Activated B cell treated with CpG ODN at 0.5 μM for 24 hours (primary cell): Measurements from ENCODE around the gene ST6GAL2. TPM values are rescaled to one million over a fixed set of nuclear protein-coding genes. Genes with fewer than 3 reads are reported as not detected.

Experiments used
- ATAC-seq: fragments of 200-7000 bp; cut with Tn5 transposase; one replicate; pipeline ENCODE4 v1.10.0; 2021; ENCODE audit warnings: low read depth, mild to moderate bottlenecking, moderate library complexity
- CTCF ChIA-PET: fragments of 350-600 bp; sonication (Branson Sonifier 250); formaldehyde crosslinking; loops from one replicate; lab custom pipeline; 2021; ENCODE audit warnings: antibody characterized with exemption; lab: Charles Lee
- POLR2A ChIA-PET: fragments of 350-600 bp; sonication (Branson Sonifier 250); formaldehyde crosslinking; loops from one replicate; lab custom pipeline; 2021; ENCODE audit warnings: antibody characterized with exemption; lab: Charles Lee
- DNase-seq: peaks from one replicate; pipeline ENCODE4 v3.0.0; 2022
- H3K27ac Mint-ChIP-seq: one replicate; pipeline ENCODE4 v1.8.0; 2020; ENCODE audit warnings: mixed read lengths
- H3K27me3 Mint-ChIP-seq: one replicate; pipeline ENCODE4 v1.8.0; 2021; ENCODE audit warnings: mixed read lengths
- H3K36me3 Mint-ChIP-seq: one replicate; pipeline ENCODE4 v1.8.0; 2021; ENCODE audit warnings: low read depth, mixed read lengths
- H3K4me1 Mint-ChIP-seq: one replicate; pipeline ENCODE4 v1.8.0; 2021; ENCODE audit warnings: mixed read lengths
- H3K4me3 Mint-ChIP-seq: one replicate; pipeline ENCODE4 v1.8.0; 2020; ENCODE audit warnings: mild to moderate bottlenecking, mixed read lengths
- H3K9me3 Mint-ChIP-seq: one replicate; pipeline ENCODE4 v1.8.0; 2020; ENCODE audit warnings: mixed read lengths
- CTCF ChIP-seq: fragments of 200-600 bp; IDR thresholded peaks from one replicate; pipeline ENCODE4 v1.8.0; 2022; ENCODE audit warnings: antibody characterized with exemption, mild to moderate bottlenecking
- intact Hi-C: fragments of 100-400 bp; cut with micrococcal nuclease; formaldehyde crosslinking; loops from one replicate; pipeline ENCODE4 v1.15.1; 2024
- total RNA-seq: library from RNA; stranded (reverse); gene quantifications from 2 replicates; pipeline ENCODE4 v1.2.3, GENCODE V29; 2022

Gene ST6GAL2
- total RNA-seq, 1 donor from 2014 or later: not detected

GRCh38 chr2:106798826-106799552 is 87.0 kb downstream of the ST6GAL2 start:
- Mint-ChIP-seq H3K4me3 (no peak overlapping the region), H3K36me3 (no peaks in the 10 kb centered on the region), H3K27me3 (no peaks in the 10 kb centered on the region), H3K4me1 (no peaks in the 10 kb centered on the region), H3K9me3 (no peaks in the 10 kb centered on the region), H3K27ac (no peak overlapping the region)
- no peak for DNase-seq
- ChIA-PET CTCF (no interaction called here), POLR2A (no interaction called here)
- ATAC-seq: no peak
- TF ChIP-seq CTCF: no peak
- intact Hi-C loops: no loop called here

GRCh38 chr2:106797494-106797893 is 88.5 kb downstream of the ST6GAL2 start:
- POLR2A ChIA-PET: no interaction called here
- intact Hi-C loops: no loop called here
- Mint-ChIP-seq H3K4me1 (no peaks in the 10 kb centered on the region), H3K36me3 (no peaks in the 10 kb centered on the region), H3K4me3 (no peak overlapping the region), H3K9me3 (no peaks in the 10 kb centered on the region), H3K27ac (no peak overlapping the region), H3K27me3 (no peaks in the 10 kb centered on the region)
- no peak for TF ChIP-seq CTCF
- no peak for DNase-seq
- CTCF ChIA-PET: no interaction called here
- no peak for ATAC-seq

GRCh38 chr2:106792671-106793070 is 93.3 kb downstream of the ST6GAL2 start:
- peaks cover 5% of the 10 kb centered on the region for H3K9me3 Mint-ChIP-seq
- H3K27ac Mint-ChIP-seq: no peak overlapping the region
- ChIA-PET POLR2A (no interaction called here), CTCF (no interaction called here)
- DNase-seq (no peak), ATAC-seq (no peak)
- H3K36me3 Mint-ChIP-seq: no peaks in the 10 kb centered on the region
- intact Hi-C loops: no loop called here
- H3K27me3 Mint-ChIP-seq: no peaks in the 10 kb centered on the region
- H3K4me1 Mint-ChIP-seq: no peaks in the 10 kb centered on the region
- no peak for TF ChIP-seq CTCF
- H3K4me3 Mint-ChIP-seq: no peak overlapping the region

- Mint-ChIP-seq H3K4me3 (no peak overlapping the region), H3K27me3 (no peaks in the 10 kb centered on the region), H3K9me3 (peaks cover 5% of the 10 kb centered on the region), H3K27ac (no peak overlapping the region), H3K36me3 (no peaks in the 10 kb centered on the region), H3K4me1 (no peaks in the 10 kb centered on the region)
- ChIA-PET POLR2A (no interaction called here), CTCF (no interaction called here)
- intact Hi-C loops: no loop called here
- TF ChIP-seq CTCF: no peak
- no peak for DNase-seq
- no peak for ATAC-seq
These were observed 96.8 kb downstream of the ST6GAL2 start for GRCh38 chr2:106789185-106789584.

GRCh38 chr2:106782681-106783080 is 103.3 kb downstream of the ST6GAL2 start:
- ATAC-seq (no peak), DNase-seq (no peak)
- peaks cover 4% of the 10 kb centered on the region for H3K9me3 Mint-ChIP-seq
- H3K27me3 Mint-ChIP-seq: no peaks in the 10 kb centered on the region
- H3K4me3 Mint-ChIP-seq: no peak overlapping the region
- TF ChIP-seq CTCF: no peak
- POLR2A ChIA-PET: no interaction called here
- intact Hi-C loops: no loop called here
- CTCF ChIA-PET: no interaction called here
- H3K36me3 Mint-ChIP-seq: no peaks in the 10 kb centered on the region
- no peak overlapping the region for H3K27ac Mint-ChIP-seq
- H3K4me1 Mint-ChIP-seq: no peaks in the 10 kb centered on the region
